Endometrial microvascular endothelial cells (primary cell): ENCODE measurements around the gene BICD2. TPM values are rescaled to one million over a fixed set of nuclear protein-coding genes. Genes with fewer than 3 reads are reported as not detected.

Experiments
- in situ Hi-C: cut with HindIII; loops from 2 replicates; pipeline ENCODE4 v1.10.0; 2017; ENCODE audit warnings: low sequenced_read_pairs, low pct_unique_long_range_greater_than_20kb; ENCODE audit errors: inconsistent ontology term
- total RNA-seq: library from RNA; depleted of rRNA; stranded (reverse); fragments of >200 nt; gene quantifications from one replicate; pipeline ENCODE4 v1.2.3, GENCODE V29; 2015; ENCODE audit errors: inconsistent ontology term

Gene BICD2
- total RNA-seq, 1 donor from 2014 or later, result 43.1 TPM

DNA sequence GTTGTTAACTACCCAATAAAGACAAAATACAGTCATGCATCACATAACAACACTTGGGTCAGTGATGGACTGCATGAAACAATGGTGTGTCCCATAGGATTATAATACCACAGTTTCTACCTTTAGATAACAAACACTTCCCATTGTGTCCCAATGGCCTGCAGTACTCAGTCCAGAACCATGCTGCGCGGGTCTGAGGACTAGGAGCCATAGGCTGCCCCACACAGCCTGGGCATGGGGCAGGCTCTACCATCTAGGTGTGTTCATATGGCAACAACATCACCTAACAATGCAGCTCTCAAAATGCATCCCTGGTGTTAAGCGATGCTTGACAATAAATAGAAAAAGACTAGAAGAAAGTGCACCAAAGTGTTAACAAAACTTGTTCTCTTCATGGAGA lies 101.5 kb downstream of the BICD2 start:
- in situ Hi-C loops, result no loop called here

DNA sequence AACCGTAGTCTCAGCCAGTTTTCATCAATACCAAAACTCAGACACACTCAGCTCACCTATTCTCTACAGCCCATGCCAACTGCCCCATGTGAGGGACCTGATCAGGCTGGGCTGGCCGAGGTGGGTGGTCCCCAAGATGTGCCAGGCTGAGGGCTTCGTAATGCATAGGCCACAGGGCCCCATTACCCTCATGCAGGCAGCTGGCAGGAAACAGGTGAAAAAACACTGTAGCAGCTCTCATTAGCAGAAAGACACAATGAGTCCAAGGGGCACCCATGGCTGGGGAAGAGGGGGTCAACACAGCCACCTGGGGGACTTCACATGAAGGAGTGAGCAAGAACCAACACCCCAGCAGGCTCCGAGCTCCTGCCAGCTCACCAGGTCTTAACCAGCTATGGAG lies 102.9 kb downstream of the BICD2 start:
- in situ Hi-C loops, result no loop called here

Other genes starting within 250 kb of the BICD2 start
- not detected for gene ECM2, start 228.8 kb downstream of the BICD2 start, total RNA-seq
- 21.2 TPM for gene IPPK, start 94.7 kb downstream of the BICD2 start, total RNA-seq
- gene ZNF484, start 113.2 kb upstream of the BICD2 start, total RNA-seq, result 6.0 TPM
- gene FGD3, start 182.7 kb upstream of the BICD2 start, total RNA-seq, result not detected